ENCODE measurements around the gene MKNK2.

Gene MKNK2

DNA sequence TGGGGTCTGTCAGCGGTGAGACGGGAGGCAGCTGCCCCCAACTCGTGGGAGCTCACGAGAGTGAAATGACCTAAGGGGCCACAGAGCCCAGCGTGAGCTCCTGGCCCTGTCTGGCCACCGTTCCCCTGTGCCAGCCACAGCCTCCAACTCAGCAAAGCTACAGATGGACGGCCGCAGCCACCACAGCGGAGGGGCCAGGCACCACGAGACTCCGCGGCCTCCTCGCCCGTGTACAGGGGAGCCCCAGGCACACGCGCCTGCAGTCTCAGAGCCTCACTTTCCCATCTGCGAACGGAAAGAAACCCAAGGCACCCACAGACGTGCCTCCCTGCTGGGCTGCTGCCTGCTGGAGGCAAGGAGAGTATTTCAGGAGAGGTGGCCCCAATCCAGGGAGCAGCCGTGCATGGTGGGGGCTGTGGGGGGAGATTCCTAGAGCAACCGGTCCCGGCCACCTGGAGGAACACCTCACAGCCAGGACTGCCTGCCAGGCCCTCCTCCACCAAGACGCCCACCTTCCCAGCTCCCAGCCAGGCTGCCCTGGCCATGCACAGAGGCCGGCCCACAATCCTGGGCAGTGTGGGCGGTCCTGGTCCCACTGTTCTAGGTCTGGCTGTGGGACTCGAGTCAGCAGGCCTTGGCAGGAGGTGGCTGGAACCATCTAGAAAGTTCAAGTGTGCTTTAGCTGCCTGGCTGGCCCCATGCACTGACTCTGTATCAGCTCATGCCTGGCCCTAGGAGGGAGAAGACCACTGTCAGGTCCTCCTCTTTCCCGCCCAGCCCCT lies 1.9 kb downstream of the MKNK2 start:
- H3K4me3 ChIP-seq (ENCODE audit: low read depth in 1 of 2, low read length in 1 of 2), result peak overlapping the region; percentile 80 to 86
- TF ChIP-seq, protein P1, sequence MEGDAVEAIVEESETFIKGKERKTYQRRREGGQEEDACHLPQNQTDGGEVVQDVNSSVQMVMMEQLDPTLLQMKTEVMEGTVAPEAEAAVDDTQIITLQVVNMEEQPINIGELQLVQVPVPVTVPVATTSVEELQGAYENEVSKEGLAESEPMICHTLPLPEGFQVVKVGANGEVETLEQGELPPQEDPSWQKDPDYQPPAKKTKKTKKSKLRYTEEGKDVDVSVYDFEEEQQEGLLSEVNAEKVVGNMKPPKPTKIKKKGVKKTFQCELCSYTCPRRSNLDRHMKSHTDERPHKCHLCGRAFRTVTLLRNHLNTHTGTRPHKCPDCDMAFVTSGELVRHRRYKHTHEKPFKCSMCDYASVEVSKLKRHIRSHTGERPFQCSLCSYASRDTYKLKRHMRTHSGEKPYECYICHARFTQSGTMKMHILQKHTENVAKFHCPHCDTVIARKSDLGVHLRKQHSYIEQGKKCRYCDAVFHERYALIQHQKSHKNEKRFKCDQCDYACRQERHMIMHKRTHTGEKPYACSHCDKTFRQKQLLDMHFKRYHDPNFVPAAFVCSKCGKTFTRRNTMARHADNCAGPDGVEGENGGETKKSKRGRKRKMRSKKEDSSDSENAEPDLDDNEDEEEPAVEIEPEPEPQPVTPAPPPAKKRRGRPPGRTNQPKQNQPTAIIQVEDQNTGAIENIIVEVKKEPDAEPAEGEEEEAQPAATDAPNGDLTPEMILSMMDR (IDR thresholded peaks at IDR 0.05), result no peak
- H3K36me3 ChIP-seq, result peaks cover 57% of the 10 kb centered on the region
- peaks cover 49 to 65% of the 10 kb centered on the region in 2 experiments for H3K4me1 ChIP-seq (ENCODE audit: control insufficient read depth in 1 of 2, insufficient read depth in 1 of 2, low read depth in 1 of 2, low read length in 1 of 2)
- H3K9me3 ChIP-seq, result no peaks in the 10 kb centered on the region
- peak overlapping the region; percentile 97 for H3K27ac ChIP-seq
- H3K27me3 ChIP-seq, result no peaks in the 10 kb centered on the region

DNA sequence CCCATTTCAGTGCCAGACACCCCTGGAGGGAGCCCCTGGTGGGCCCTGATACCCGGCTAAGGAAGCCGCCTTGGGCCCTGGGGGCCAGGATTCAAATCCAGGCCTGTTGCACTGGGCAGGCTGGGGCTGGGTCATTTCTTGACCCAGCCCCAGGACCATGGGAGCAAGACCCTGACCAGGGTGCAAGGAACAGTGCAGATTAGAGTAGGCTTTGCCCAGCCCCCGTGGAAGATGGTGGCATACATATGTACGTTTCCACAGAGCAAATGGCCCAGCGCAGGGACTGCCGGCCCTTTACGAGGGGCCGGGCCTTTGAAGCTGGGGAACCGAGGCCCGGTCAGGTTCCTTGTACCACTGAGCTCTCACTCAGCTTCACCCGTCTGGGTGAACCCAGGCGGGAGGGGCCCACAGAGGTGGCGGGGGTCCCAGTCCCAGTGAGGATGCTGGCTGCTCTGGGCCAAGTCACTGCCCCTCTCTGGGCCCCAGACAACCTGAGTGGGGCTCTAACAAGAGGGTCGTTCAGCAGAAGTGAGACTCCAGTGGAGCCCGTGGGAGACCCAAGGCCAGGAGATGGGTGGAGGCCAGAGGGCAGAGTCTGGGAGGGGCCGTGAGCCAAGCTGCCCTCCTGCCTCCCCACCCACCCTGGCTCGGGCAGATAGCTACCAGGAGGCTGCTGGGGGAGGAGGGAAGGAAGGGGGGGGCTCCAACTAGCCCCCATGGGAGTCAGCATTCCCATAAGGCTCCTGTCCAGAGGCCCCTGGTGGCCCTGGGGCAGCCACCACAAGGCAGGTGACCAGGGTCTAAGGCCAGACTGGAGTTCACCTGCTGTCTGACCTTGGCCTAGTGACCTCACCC lies 2.7 kb downstream of the MKNK2 start:
- Histone ChIP-seq H3K36me3 (peaks cover 64% of the 10 kb centered on the region), H3K27ac (peak overlapping the region; percentile 97), H3K4me1 (ENCODE audit: control insufficient read depth in 1 of 2, insufficient read depth in 1 of 2, low read depth in 1 of 2, low read length in 1 of 2) (peaks cover 57 to 71% of the 10 kb centered on the region in 2 experiments), H3K4me3 (ENCODE audit: low read depth in 1 of 2, low read length in 1 of 2) (peak overlapping the region; percentile 80 to 86), H3K27me3 (no peaks in the 10 kb centered on the region), H3K9me3 (no peaks in the 10 kb centered on the region)
- TF ChIP-seq, protein P1 (IDR thresholded peaks at IDR 0.05), result no peak

DNA sequence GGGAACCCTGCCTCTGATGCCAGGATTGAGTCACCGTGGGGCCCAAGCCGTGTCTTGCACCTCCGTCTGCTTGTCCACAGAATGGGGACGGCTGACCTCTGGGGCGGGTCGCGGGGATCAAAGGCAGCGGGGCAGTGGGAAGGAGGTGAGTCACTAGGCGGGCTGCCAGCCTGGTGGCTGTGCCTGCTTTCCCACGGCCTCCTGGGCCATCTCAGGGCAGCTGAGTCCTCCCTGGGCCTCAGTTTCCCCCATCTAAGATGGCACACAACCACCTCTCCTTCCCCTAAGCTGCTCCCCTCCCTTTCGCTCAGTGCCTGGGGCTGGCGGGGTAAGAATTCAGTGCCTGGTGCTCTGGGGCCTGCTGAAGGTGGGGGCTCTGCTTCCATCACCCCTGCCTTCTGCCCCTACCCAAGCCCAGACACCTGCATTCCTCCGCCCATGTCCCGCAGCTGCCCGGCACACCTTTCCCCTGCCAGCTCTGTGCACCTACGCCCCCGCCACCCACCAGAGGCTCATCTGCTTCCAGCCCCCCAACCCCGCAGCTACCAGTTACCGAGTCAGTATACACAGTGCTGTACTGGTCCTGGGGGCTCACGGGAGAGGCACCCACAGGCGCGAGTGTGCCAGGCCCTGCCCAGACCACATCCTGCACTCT lies 3.5 kb downstream of the MKNK2 start:
- no peak overlapping the region for H3K4me3 ChIP-seq (ENCODE audit: low read depth in 1 of 2, low read length in 1 of 2)
- H3K4me1 ChIP-seq (ENCODE audit: control insufficient read depth in 1 of 2, insufficient read depth in 1 of 2, low read depth in 1 of 2, low read length in 1 of 2), result peaks cover 65 to 79% of the 10 kb centered on the region in 2 experiments
- H3K36me3 ChIP-seq, result peaks cover 71% of the 10 kb centered on the region
- no peaks in the 10 kb centered on the region for H3K27me3 ChIP-seq
- TF ChIP-seq, protein P1 (IDR thresholded peaks at IDR 0.05), result no peak
- no peaks in the 10 kb centered on the region for H3K9me3 ChIP-seq
- H3K27ac ChIP-seq, result peak overlapping the region; percentile 97

GRCh38 chr19:2047076-2047448 lies 4.0 kb downstream of the MKNK2 start:
- TF ChIP-seq, protein P1 (IDR thresholded peaks at IDR 0.05), result no peak
- H3K4me3 ChIP-seq (ENCODE audit: low read depth in 1 of 2, low read length in 1 of 2), result no peak overlapping the region
- H3K36me3 ChIP-seq, result peaks cover 77% of the 10 kb centered on the region
- H3K27ac ChIP-seq, result peak overlapping the region; percentile 97
- H3K9me3 ChIP-seq, result no peaks in the 10 kb centered on the region
- peaks cover 66 to 79% of the 10 kb centered on the region in 2 experiments for H3K4me1 ChIP-seq (ENCODE audit: control insufficient read depth in 1 of 2, insufficient read depth in 1 of 2, low read depth in 1 of 2, low read length in 1 of 2)
- H3K27me3 ChIP-seq, result no peaks in the 10 kb centered on the region

- Histone ChIP-seq H3K4me3 (ENCODE audit: low read depth in 1 of 2, low read length in 1 of 2) (no peak overlapping the region), H3K9me3 (no peaks in the 10 kb centered on the region), H3K4me1 (ENCODE audit: control insufficient read depth in 1 of 2, insufficient read depth in 1 of 2, low read depth in 1 of 2, low read length in 1 of 2) (peaks cover 64 to 79% of the 10 kb centered on the region in 2 experiments), H3K36me3 (peaks cover 84% of the 10 kb centered on the region), H3K27me3 (no peaks in the 10 kb centered on the region), H3K27ac (peak overlapping the region; percentile 97)
- TF ChIP-seq, protein P1 (IDR thresholded peaks at IDR 0.05), result no peak
Observed at GRCh38 chr19:2046046-2046907, 4.8 kb downstream of the MKNK2 start.

All from neutrophil (primary cell).